Ovary (tissue), 9 donors: ENCODE measurements around the gene CTDP1. TPM values are rescaled to one million over a fixed set of nuclear protein-coding genes. Genes with fewer than 3 reads are reported as not detected.

Source experiments
- DNase-seq, 5 donors: peaks; one replicate each; pipeline ENCODE4 v3.0.0-alpha.2; 2019 to 2020
- H3K27ac ChIP-seq, 2 donors: fragments of 200-600 bp; one replicate each; pipeline versions ENCODE4 v1.5.1 to v1.8.0; 2019 to 2022
- H3K27me3 ChIP-seq: fragments of 200-600 bp; one replicate; pipeline ENCODE4 v1.8.0; 2022
- H3K36me3 ChIP-seq: fragments of 200-600 bp; sonication (generic); one replicate; pipeline ENCODE4 v1.5.1; 2019
- H3K4me1 ChIP-seq: one replicate; pipeline ENCODE4 v1.8.1; 2013; ENCODE audit warnings: mild to moderate bottlenecking, moderate library complexity; ENCODE audit not compliant: insufficient read depth
- H3K4me3 ChIP-seq: fragments of 200-600 bp; sonication (generic); one replicate; pipeline ENCODE4 v1.5.1; 2017
- H3K9me3 ChIP-seq, 2 donors: fragments of 200-600 bp in 1 of 2; sonication (generic) in 1 of 2; one replicate each; pipeline versions ENCODE4 v1.5.1 to v1.8.1; 2013 to 2019; ENCODE audit warnings: mild to moderate bottlenecking in 1 of 2, moderate library complexity in 1 of 2
- EP300 ChIP-seq: sonication (generic); formaldehyde crosslinking; IDR thresholded peaks from one replicate; pipeline ENCODE4 v1.6.1; 2017; ENCODE audit warnings: antibody characterized with exemption
- POLR2A ChIP-seq: fragments of 450-650 bp; IDR thresholded peaks from one replicate; pipeline ENCODE4 v1.6.1; 2017; ENCODE audit warnings: antibody characterized with exemption, mild to moderate bottlenecking, moderate library complexity
- WGBS, 3 donors: extraction: QIAGEN DNeasy Blood & Tissue Kit in 1 of 3; methylation state at CpG; one replicate each; pipeline versions ENCODE4 v1.1.5 to v1.1.7; 2013 to 2017; 5-methylcytosine and 5-hydroxymethylcytosine counted together
- intact Hi-C, 4 donors: fragments of 100-400 bp; cut with DNase I; formaldehyde crosslinking; loops; one replicate each; pipeline versions ENCODE4 v1.11.0 to v1.15.1; 2022 to 2023
- polyA plus RNA-seq, 2 donors: library from polyadenylated mRNA; stranded (reverse); fragments of 200-250 nt in 1 of 2; fragments of 350-450 nt in 1 of 2; fragmentation: Illumina TruSeq in 1 of 2; extraction: RNeasy Lipid Tissue Mini Kit (QIAGEN cat#74804) in 1 of 2; gene quantifications; one replicate each; pipeline ENCODE4 v1.2.3, GENCODE V29; 2013 to 2014
- total RNA-seq, 7 donors: library from RNA; depleted of rRNA in 2 of 7; stranded (reverse); fragments of >200 nt in 2 of 7; fragmentation: NEBNext Ultra II Directional in 3 of 7; extraction: Animal tissue kit (Norgen Biotek cat#: 25700) in 3 of 7; gene quantifications; one replicate each; pipeline versions ENCODE4 v1.1.0 to v1.2.4, GENCODE V29; 2016 to 2023
- TF ChIP-seq, protein P1 (sequence below), 3 donors: fragments of 450-650 bp in 2 of 3; fragments of 200-600 bp in 1 of 3; IDR thresholded peaks; one replicate each; pipeline versions ENCODE4 v1.5.1 to v1.8.0; 2016 to 2022; ENCODE audit warnings: antibody characterized with exemption in 3 of 3, mild to moderate bottlenecking in 1 of 3
- donor health status: DM: no; HTN: no; CAD: no; lungs with moderate emphysema.
- donor health status: DM: no; HTN: no; CAD: no.
- donor health status: Bipolar disorder and iron deficiency.
- donor health status: DM: yes; HTN: yes; CAD: no.
- donor health status: DM: no; HTN: no; CAD: no.
- donor health status: DM: yes; HTN: yes; CAD: no.

Gene CTDP1
- total and polyA plus RNA-seq, 9 donors: 2.5 to 15.2 (median 11.2) TPM

DNA sequence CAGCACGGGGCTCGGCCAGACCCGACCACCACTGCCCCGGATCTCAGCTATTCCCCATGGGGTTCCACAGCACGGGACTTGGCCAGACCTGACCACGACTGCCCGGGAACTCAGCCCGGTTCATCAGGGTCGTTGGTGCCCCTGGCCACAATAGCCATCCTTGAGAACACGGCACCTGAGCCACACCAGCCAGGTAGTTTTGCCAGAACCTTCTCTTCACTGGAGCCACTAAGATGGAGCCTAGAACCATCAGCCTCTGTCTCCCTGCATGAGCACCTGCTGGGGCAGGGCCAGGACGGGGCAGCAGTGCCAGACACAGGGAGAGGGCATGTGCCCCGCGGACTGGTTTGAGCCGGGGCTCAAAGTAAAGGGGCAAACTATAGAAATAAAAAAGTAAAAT lies 106.7 kb downstream of the CTDP1 start:
- Histone ChIP-seq H3K9me3 (no peaks in the 10 kb centered on the region), H3K27ac (no peak overlapping the region), H3K27me3 (no peaks in the 10 kb centered on the region), H3K4me3 (no peak overlapping the region), H3K4me1 (no peaks in the 10 kb centered on the region), H3K36me3 (no peaks in the 10 kb centered on the region)
- 75 to 84% (median 78%) methylated on average over 13 to 14 of the region's 14 CpGs for WGBS, 3 donors
- intact Hi-C loops: no loop called here
- DNase-seq: no peak
- TF ChIP-seq, protein P1, sequence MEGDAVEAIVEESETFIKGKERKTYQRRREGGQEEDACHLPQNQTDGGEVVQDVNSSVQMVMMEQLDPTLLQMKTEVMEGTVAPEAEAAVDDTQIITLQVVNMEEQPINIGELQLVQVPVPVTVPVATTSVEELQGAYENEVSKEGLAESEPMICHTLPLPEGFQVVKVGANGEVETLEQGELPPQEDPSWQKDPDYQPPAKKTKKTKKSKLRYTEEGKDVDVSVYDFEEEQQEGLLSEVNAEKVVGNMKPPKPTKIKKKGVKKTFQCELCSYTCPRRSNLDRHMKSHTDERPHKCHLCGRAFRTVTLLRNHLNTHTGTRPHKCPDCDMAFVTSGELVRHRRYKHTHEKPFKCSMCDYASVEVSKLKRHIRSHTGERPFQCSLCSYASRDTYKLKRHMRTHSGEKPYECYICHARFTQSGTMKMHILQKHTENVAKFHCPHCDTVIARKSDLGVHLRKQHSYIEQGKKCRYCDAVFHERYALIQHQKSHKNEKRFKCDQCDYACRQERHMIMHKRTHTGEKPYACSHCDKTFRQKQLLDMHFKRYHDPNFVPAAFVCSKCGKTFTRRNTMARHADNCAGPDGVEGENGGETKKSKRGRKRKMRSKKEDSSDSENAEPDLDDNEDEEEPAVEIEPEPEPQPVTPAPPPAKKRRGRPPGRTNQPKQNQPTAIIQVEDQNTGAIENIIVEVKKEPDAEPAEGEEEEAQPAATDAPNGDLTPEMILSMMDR (IDR thresholded peaks at IDR 0.05): no peak
- no peak for TF ChIP-seq EP300
- TF ChIP-seq POLR2A: no peak

DNA sequence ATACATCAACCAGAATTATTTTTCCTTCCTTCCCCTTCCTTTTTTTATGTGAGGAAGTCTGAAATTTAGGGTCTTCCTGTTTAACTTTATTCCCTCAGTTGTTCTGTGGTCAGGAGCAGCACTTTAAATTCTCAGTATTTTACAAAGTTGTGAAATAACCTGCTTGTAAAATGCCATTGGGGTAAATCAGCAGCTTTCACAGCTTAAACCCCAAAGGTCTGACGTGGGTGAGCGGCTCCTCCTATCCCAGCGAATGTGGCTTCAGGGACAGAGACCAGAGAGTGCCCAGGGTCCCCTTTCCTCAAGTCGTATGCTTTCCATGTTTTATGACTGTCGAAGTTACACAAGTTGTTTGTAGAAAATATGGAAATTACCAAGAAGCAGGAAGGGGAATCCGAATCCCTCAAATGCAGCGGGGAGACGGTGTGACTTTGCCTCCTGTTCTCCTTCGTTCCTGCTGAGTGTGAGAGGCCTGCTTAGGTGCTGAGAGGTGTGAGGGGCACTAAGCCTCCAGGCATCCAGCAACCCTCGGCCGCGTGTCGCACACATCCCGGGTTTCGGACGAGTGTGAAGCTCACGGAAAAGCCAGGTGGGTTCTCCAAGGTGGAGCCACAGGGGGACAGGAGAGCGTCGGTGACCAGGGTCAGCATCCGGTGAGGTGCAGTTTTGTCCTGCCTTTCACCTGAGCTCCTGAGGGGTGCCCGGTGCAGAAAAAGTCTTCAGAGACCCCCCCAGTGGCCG lies 107.4 kb downstream of the CTDP1 start:
- no peak overlapping the region for H3K4me3 ChIP-seq
- no peaks in the 10 kb centered on the region for H3K9me3 ChIP-seq
- intact Hi-C loops: no loop called here
- no peaks in the 10 kb centered on the region for H3K36me3 ChIP-seq
- TF ChIP-seq POLR2A: no peak
- H3K27me3 ChIP-seq: no peaks in the 10 kb centered on the region
- WGBS, 3 donors: 78 to 80% (median 79%) methylated on average over 22 of the region's 22 CpGs
- DNase-seq: no peak
- no peaks in the 10 kb centered on the region for H3K4me1 ChIP-seq
- no peak overlapping the region for H3K27ac ChIP-seq

DNA sequence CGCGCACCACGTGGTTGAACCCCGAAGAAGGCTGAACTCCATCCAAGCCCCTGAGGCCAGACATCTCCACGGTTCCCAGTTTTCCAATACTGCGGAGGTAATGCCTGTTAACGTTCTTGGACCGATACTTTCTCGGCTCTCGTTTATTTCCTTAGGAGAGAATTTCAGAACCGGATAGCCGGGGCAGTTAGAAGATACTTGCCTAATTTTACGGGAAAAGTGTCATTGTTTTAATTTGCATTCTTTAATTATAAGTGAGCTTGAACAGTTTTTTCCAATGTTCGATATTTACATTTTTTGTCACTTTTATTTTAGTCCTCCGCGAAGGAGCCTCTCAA lies 107.9 kb downstream of the CTDP1 start:
- WGBS, 3 donors: 70 to 78% (median 77%) methylated on average over 16 of the region's 16 CpGs
- no peak overlapping the region for H3K4me3 ChIP-seq
- no peaks in the 10 kb centered on the region for H3K4me1 ChIP-seq
- no peaks in the 10 kb centered on the region for H3K9me3 ChIP-seq
- H3K27me3 ChIP-seq: no peaks in the 10 kb centered on the region
- intact Hi-C loops: no loop called here
- TF ChIP-seq POLR2A: no peak
- TF ChIP-seq EP300: no peak
- TF ChIP-seq, protein P1 (IDR thresholded peaks at IDR 0.05): no peak
- H3K36me3 ChIP-seq: no peaks in the 10 kb centered on the region
- no peak for DNase-seq
- H3K27ac ChIP-seq: no peak overlapping the region

DNA sequence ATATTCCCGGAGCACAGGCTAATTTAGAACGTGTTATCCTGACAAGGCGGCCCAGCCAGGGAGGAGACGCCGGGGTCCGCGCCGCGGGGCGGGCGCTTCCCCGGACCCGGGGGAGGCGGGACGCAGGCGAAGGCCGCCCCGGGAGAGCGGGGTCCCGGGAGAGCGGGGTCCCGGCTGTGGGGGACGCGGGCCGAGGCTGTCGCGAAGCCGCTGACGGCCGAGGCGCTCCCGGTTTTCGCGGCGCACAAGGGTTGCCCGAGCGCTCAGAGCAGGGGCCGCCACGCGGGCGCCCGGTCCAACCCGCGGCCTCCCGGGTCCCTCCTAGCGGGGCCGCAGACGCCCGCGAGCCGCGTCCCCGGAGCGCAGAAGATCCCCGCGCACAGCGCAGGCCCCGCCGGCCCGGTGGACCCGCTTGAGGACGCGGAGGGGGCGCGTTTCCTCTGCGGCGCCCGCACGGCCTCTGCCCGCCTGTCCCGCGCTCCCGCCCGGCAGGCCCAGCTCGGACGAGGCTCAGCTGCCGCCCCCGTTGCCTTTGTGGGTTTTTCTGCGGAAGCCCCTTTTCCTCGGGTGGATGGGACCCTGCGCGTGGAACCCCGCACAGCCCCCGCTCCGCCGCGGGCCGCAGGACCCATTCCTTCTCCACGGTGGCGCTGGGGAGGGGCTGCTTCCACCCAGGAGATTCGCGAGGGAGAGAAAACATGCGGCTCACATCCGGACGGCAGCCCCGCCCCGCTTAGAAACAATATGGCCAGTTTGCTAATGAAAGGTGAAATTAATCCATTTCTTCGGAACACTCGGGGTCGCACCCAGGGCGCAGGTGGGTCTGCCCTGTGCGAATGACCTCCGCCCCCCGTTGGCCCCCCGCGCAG lies 108.5 kb downstream of the CTDP1 start:
- intact Hi-C loops: no loop called here
- 2 to 7% (median 3%) methylated on average over 83 to 106 of the region's 106 CpGs for WGBS, 3 donors
- H3K4me3 ChIP-seq: no peak overlapping the region
- peak in 1 of 5 donors; percentile 3 for DNase-seq
- H3K9me3 ChIP-seq: no peaks in the 10 kb centered on the region
- TF ChIP-seq, protein P1 (IDR thresholded peaks at IDR 0.05): no peak
- TF ChIP-seq EP300 (no peak), POLR2A (no peak)
- H3K4me1 ChIP-seq: no peaks in the 10 kb centered on the region
- H3K27ac ChIP-seq: no peak overlapping the region
- no peaks in the 10 kb centered on the region for H3K27me3 ChIP-seq
- no peaks in the 10 kb centered on the region for H3K36me3 ChIP-seq

DNA sequence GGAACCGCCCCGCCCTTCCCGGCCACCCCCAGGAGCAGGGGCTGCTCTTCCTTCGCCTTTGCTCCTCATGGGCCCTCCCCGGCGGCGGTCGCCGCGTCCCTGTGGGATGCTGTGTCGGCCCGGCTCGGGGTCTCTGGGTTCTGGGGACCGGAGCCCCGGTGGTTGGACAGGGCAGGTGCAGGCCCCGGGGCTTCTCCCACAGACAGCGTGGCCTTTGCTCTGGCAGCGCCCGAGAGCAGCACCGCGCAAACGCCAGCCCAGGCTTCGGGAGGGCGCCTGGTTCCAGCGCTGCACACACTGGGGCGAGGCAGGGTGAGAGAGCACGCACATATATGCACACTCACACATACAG lies 109.1 kb downstream of the CTDP1 start:
- Histone ChIP-seq H3K9me3 (no peaks in the 10 kb centered on the region), H3K4me1 (no peaks in the 10 kb centered on the region), H3K4me3 (no peak overlapping the region), H3K36me3 (no peaks in the 10 kb centered on the region), H3K27ac (no peak overlapping the region), H3K27me3 (no peaks in the 10 kb centered on the region)
- intact Hi-C loops: no loop called here
- TF ChIP-seq EP300: no peak
- TF ChIP-seq, protein P1 (IDR thresholded peaks at IDR 0.05): no peak
- TF ChIP-seq POLR2A: no peak
- DNase-seq: no peak
- 36 to 62% (median 56%) methylated on average over 13 to 27 of the region's 27 CpGs for WGBS, 3 donors
